NCI-H2171 treated with DMSO at 0.1 percent for 48 hours (cell line): Measurements from ENCODE around the gene TSFM.
"Not testable (repeated sequence)": the region's sequence is repeated elsewhere in the genome, so short reads cannot be mapped to it uniquely, and the experiment has no call there.

Experiments used
- DNase-seq: peaks from one replicate; lab custom pipeline; 2025; lab: John Stamatoyannopoulos, UW

TSFM gene

DNA sequence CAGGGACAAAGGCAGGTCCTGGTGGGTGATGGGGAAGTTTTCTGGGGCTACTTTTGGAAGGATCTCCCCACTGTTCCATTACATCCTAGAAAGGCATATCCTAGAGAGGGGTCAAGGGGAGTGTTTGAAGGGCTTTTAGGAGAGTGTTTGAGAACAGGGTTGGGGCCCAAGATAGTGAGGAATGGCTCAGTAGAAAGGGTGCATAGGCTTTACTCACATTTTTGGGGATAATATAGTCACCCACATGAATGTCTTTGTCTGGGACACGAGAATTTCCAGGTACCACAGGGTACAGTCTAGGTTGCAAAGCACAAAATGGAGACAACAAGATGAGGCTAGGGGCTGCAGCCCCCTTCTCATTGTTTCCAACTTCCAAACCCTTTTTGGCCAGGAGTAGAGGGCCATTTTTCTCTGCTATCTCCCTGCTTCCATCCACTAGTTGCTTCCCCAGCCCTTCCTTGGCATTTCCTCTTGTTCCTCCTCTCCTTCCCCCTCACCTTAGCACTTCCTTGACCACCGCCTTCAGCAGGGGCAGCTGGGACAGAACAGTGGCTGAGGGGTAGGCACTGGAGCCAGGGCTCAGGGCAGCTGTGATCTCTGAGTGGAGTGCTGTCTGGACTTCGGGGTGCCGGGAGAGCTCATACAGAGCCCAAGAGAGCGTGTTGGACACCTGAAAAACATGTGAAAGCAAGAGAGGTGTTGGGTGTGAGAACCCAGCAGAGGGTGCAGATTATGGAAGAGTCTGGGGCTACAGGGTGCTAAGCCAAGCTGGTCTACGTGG, 18.5 kb upstream of the TSFM start:
- no peak for DNase-seq

DNA sequence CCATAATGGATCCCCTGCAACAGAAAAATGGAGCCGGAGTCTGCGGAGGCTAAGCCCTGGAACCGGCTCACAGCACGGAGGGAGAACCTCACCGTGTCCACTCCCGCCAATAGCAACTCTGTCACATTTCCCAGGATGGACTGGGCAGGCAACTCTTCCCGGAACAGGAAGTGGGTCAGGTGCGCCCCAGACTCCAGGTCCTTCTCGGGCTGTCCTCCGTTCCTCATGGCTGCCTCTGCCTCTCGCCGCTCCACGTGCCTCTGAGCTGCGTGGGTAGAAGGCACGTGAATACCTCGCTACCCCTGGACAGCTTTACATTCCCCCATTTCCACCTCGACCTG, 18.0 kb upstream of the TSFM start:
- no peak for DNase-seq

DNA sequence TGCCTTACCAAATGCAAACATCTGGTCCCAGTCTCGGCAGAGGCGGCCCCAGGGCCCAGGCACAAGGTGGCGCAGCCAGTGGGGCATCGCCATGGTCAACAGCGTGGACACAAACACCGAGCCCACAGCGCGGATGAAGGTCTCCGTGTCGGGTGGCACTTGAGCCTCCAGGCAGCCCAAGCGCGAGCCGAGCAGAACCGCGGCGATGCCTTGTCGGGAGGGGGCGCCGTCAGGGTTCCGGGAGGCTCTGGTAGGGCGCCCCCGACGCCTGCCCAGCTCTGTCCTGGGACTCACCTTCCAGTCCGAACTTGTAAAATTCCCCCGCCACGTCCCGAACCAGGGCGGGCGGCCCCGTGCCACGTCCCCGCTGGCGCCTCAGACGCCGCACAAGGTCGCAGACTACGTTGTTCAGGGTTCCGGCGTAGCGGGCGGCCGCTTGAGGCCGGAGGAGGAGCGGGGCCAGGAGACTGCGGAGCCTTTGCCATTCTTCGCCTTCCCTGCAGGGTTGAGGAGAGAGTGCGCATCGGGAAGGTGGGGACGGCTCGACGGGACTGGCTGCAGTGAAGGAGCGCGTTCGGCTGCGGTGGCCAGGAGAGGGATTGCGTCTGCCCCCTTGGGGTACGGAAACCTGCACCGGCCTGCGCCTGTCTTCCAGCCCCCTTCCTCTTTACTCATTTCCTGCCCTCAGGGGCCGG, 17.4 kb upstream of the TSFM start:
- peak; percentile 36 for DNase-seq

DNA sequence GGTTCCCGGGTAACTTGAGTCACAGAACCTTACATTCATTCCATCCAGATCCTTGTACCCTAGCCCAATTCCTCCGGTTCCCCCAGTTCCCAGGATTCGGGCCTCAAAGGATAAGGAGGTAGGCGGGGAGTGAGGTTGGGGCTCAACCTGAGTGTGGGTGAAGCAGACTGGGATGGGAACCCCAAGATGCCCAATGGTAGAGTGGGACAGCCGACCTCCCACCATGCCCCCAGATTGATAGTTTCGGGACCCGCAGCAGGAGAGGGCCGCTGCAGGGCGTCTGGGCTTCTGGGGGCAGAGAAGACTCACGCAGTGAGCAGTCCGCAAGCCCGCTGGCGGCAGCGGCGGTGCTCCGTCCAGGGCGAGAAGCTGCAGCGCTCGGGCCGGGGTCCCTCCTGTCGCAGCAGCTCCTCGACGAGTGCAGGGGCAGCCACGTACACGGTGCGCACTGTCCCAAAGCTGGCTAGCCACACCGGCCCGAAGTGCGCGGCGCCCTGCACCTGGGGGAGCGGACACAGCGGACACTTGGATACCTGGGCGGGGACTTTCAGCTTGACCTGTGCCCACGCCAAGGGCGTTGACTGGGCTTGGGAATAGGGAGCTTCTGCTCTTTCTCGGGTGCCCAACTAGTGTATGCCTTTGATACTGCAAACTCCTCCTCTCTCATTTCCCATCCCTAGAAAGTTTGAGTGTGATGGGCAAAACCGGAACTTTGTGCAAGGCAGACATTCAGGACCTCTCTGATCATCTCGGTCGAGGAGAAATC, 16.7 kb upstream of the TSFM start:
- DNase-seq, result no peak

DNA sequence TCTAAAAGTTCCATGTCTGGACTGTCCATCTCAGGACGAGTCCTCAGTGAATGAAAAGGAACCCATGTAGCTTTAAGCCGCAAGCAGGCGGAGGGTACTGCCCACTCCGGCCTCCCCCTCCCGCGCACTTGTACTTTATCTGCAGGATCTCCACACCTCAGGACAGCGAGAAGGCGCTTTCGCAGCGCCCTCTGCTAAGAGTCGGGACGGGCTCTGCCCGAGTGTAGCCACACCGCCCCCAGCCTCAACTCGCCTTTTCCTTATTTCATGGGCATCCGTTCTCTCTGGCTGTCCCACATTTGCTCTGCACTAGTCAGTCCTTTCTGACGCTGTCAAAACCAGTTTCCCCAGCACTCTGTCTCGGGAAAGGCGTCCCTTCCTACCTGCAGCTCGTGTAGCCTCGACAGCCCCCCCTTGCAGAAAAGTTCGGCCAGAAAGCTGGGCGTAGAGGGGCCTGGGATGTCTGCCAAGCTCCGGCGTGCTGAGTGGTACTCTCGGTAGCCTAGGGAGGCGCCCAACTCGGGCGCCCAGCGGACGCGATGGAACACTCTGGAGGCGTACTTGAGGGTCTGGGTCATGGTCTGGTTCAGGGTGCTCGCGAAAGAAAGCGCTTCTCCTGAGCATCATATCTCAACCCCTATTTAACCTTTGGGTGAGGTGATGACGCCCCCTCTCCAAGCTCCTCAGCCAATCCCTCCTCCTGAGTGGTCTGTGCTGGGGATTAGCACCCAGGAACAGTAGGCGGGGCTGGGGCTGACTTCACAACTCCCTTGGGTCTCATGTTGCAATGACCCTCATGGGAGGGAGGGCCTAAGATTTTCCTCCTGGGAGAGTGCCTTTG, 15.9 kb upstream of the TSFM start, which contains the start of gene CYP27B1:
TSS of gene CYP27B1 (minus strand) at position 615 of the 841 bp plus-strand sequence. CDS start at position 578, 37 bp downstream.
- DNase-seq, result peak; percentile 42

DNA sequence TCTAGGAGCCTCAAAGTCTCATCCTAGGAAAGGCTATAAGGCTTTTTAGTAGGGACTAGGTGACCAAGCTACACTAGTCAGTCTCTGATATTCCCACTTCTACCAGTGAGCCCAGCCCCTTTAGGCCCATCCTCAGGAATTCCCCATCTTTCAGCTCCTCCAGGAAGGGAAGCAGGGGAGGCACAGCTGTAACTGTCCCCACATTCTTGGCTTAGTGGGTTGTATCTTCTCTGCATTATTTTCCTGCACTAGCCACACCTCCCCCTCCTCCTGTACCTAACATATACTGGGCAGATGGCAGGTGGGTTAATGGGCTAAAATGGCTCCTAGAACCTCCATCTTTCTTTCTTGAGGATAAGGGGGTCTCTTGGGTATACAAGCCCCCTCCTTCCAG, 15.3 kb upstream of the TSFM start:
- DNase-seq, result no peak

DNA sequence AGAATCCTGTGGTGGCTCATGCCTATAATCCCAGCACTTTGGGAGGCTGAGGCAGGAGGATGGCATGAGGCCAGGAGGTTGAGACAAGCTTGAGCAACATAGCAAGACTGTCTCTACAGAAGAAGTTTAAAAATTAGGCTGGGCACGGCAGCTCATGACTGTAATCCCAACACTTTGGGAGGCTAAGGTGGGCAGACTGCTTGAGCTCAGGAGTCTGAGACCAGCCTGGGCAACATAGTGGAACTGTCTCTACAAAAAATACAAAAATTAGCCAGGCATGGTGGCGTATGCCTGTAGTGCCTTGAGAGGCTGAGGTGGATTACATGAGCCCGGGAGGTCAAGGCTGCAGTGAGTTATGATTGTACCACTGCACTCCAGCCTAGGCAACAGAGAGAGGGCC, 14.7 kb upstream of the TSFM start:
- no peak for DNase-seq

DNA sequence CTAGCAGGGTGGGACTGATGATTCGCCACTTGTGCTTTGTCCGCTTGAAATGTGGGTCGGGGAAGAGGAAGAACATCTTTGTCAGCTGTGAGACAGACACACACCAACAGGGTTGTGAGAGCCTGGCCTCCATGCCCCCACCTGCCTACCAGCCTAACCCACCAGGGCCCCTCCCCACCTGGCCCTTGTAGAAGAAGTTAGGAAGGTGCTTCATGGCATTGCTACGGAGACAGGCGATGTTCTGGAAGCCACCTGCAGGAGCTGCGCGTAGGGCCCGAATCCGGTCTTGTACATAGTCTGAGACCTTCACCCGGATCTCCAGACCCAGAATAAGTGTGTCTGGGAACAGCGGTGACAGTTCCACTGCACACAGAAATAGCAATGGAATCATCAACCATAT, 13.0 kb upstream of the TSFM start:
- DNase-seq, result no peak

DNA sequence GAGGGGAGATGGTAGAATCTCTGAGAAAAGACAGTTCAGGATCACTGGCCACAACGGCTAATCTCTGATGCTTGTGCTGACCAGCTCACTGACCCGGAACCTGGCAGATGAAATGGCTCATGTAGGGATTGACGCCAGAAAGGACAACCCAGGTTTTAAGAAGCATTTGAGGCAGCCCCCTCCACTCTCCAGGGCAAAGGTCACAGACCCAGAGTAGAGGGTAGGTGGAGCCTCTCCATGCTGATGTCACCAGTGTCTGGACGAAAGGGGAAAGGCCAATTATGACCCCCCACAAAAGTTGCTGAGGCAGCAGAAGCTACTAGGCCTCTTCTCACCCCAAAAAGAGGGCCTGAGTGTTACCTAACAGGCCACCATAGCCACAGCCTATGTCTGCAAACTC, 11.9 kb upstream of the TSFM start:
- DNase-seq, result no peak

DNA sequence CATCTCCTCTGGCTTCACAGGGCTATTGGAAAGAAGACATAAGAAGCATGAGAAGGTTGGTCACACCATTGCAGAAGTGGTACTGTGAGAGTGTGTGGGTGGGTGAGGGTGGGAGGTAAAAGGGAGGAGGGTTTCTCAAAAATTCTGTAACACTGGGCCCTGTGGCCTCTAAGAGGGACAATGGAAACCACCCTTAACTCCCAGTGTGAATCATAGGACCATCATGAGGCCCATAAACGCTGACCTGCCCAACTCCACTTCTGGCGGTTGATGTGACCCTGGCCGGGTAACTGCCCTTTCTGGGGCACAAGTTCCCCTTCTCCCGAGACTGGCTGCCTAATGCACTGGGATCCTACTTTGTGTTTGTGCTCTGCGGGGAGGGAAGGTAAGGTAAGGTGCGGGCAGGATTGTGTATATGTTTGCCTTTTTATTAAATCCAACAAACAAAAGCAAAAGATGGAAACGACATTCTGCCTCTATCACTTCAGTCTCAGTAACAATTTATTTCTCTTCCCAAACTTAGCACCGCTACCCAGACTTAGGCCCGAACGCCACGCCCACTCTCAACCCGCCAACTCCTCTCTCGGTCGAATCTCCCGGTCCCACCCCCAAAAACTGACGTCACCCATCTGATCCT, 11.2 kb upstream of the TSFM start:
- DNase-seq, result peak; percentile 94

DNA sequence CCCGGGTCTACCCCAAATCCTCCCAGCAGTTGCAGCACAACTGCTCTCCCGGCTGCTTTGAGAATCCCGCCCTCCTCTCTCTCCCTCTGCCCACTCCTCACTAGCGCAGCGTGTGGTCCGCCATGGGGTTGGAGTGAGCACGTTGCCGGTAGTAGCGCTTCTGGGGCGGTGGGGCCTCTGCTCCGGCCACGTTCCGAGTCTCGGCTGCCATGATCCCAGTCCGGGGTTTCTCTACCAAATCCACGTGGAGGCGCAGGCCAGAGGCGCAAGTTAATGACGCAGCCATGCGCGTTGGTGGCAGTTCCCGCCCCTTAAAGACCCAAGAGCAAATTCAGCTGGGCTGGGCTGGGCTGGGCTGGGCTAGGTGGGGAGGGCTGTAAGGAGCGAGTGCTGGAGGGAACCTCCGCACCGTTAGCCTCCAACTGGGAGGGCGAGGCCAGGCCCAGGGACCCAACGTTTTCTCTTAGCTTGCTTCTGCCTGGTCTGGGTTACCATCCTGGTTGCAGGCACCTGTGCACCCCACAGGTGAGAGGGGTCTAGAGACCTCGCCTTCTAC, 10.6 kb upstream of the TSFM start, which contains the start of gene METTL1:
TSS of gene METTL1 (minus strand) at position 233 of the 556 bp plus-strand sequence. CDS start at position 211, 22 bp downstream.
- DNase-seq, result peak; percentile 94

DNA sequence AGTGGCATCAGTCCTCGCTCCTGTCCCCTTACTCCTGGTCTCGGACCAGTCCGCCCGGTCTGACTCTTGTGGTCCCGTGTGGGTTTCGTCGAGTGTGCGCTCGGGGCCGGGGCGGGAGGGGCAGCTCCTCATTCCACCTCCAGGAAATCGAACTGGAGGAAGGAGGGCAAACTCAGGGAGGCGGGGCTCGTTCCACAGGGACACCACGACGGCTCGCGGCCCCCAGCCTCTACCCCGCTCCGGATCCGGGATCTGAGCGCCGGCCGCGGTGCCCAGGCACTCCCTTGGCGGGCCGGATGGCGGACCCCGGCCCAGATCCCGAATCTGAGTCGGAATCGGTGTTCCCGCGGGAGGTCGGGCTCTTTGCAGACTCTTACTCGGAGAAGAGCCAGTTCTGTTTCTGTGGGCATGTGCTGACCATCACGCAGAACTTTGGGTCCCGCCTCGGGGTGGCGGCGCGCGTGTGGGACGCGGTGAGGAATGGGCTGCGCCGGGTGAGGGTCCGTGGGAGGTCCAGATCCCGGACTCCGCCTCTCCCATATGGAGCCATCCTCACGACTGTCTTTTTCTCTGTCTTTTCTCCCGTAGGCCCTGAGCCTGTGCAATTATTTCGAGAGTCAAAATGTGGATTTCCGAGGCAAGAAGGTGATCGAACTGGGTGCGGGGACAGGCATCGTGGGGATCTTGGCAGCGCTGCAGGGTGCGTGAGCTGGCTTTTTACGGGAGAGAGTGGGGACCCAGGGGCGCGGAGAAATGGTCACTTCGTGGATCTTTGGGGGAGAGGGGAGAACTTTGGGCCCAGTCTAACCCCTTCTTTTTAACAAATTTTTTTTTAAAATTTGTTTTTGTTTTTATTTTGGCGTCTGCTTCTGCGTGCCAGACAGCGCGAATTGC, 9.9 kb upstream of the TSFM start, which contains the start of gene EEF1AKMT3:
TSS of gene EEF1AKMT3 (plus strand) at position 186 of the 894 bp plus-strand sequence. CDS start at position 297, 111 bp downstream.
- peak; percentile 70 for DNase-seq

DNA sequence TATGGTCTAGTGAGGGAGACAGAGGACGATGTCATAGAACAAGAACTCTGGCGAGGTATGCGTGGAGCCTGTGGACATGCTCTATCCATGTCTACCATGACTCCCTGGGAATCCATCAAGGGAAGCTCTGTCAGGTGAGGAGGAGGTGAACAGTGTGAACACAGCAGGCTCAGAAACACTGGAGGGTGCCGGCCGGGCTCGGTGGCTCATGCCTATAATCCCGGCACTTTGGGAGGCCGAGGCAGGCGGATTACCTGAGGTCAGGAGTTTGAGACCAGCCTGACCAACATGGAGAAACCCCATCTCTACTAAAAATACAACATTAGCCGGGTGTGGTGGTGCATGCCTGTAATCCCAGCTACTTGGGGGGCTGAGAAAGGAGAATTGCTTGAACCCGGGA, 8.0 kb upstream of the TSFM start:
- not testable (repeated sequence) for DNase-seq

DNA sequence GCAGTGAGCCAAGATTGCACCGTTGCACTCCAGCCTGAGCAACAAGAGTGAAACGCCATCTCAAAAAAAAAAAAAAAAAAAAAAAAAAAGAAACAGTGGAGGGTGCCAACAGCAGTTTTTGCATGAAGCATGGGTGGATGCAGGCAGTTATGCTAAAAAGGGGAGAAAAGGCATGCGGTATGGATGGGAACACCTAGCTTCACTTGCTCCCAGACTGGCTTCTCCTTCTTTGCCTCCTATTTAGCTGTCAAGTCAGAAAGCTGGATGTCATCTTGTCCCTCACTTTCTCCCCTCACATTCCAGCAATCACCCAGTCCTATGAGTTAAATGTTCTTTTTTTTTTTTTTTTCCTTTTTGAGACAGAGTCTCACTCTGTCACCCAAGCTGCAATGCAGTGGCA, 7.5 kb upstream of the TSFM start:
- DNase-seq, result no peak

DNA sequence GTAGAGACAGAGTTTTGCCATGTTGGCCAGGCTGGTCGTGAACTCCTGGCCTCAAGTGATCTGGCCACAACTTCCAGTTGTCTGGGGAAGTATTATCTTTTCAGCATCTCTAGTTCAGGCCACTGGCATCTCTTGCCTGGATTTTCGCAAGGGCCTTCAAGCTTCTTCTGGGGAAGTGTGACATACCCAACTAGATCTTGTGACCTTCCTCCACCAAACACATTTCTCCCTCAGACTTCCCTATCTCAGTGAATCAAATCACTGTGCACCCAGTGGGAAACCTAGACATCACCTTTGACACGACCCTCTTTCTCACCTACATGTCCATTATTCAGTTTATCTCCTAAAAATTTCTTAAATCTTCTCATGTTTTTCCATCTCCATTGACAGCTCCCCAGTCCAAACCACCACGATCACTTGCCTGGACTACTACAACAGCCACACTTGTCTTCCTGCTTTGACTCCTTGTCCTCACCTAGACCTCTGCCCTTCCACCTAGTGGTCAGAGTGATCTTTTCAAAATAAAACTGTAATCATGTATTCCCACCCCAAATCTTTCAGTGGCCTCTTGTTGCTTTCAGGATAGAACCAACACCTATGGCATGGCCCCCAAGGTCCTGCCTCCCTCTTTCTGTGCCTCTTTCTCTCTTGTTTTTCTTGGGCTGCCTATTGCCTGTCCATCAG, 6.9 kb upstream of the TSFM start:
- DNase-seq, result no peak

DNA sequence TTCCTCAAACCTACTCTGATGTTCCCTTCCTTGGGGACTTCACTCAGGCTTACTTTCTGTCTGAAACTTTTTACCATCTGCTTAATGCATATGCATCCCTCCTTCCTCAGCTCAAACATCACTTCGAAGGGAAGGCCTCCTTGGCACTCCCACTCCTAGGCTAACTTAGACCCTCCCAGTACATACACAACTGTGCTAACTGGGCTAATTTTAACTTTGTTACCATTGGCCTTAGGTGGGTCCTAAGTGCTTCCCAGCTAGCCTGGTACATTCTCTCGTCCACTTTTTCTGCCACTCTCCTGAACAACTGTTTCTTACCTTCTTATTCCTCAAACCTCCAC, 6.4 kb upstream of the TSFM start:
- DNase-seq, result no peak

DNA sequence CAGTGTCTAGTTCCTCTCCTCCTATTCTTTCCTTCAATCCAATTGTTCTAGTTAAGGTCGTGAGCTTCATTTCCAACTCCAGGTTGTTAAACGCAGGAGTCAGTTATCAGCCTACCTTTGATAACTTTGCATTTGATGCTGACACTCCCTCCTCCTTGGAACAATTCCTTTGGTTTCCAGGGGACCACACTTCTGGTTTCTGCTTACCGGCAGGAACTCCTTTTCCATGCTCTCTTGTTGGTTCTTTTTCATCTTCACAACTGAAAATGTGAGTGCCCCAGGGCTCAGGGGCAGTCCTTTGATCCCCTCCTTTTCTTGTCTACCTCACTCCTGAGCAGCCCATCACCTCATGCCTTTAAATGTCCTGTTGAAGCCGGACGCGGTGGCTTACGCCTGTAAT, 5.2 kb upstream of the TSFM start:
- no peak for DNase-seq

DNA sequence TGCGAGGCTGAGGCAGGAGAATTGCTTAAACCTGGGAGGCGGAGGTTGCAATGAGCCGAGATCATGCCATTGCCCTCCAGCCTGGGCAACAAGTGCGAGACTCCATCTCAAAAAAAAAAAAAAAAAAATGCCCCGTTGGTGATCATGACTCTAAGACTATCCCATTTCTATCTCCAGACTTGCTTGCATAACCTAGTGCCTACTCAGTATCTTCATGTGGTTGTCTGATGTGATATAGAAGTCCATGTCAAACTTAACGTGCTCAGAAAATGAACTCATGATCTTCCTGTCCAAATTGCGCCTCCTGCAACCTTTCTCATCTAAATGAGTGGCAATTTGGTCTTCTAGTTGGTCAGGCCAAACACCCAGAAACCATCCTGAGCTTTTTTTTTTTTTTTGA, 4.7 kb upstream of the TSFM start:
- DNase-seq, result no peak

DNA sequence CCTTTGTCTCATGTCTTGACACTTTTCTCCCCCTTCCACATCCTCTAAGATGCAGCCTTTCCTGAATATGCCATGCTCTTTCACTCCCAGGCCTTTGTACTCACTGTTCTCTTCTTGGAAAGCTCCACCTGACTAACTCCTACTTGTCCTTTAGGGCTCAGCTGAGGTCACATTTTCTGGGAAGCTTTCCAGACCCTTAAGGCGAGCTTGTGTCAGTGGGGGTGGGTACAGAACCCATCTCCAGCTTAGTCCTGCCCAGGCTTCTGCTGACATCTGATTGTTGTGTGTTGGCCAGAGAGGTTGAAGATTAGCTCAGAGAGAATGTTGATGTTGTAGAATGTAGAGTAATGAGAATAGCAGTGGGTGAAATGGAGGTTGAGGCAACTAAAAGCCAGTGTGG, 2.9 kb upstream of the TSFM start:
- DNase-seq, result no peak
